ENCODE data around the gene CLCN3. TPM values are rescaled to one million over a fixed set of nuclear protein-coding genes. Genes with fewer than 3 reads are reported as not detected.
"Not testable (repeated sequence)": the region's sequence is repeated elsewhere in the genome, so short reads cannot be mapped to it uniquely, and the experiment has no call there.

CLCN3 gene
- total RNA-seq, 1 experiment from 2014 or later = 29.1 TPM

GRCh38 chr4:169622566-169622965, 2.2 kb downstream of the CLCN3 start (continued):
- TF ChIP-seq FOXP4 (CRISPR knock-in tag; IDR thresholded peaks at IDR 0.05) (no peak), STAT6 (CRISPR knock-in tag; conservative IDR thresholded peaks at IDR 0.05; ENCODE audit: low read depth) (no peak), TEAD4 (CRISPR knock-in tag; IDR thresholded peaks at IDR 0.05) (no peak)

DNA sequence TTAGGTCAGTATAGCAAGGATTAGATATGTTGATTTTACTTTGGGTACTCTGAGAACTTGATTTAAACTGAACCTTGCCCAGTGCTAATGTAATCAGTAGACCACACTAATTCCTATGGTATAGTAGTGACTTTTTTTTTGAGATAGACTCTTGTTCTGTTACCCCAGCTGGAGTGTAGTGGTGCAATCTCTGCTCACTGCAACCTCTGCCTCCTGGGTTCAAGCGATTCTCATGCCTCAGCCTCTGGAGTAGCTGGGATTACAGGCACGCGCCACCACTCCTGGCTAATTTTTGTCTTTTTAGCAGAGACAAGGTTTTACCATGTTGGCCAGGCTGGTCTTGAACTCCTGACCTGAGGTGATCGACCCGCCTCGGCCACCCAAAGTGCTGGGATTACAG, 3.6 kb downstream of the CLCN3 start:
- H3K27me3 Mint-ChIP-seq (ENCODE audit: low read depth); H3K36me3 Mint-ChIP-seq; POLR2A ChIA-PET; H3K9me3 Mint-ChIP-seq; H3K27ac Mint-ChIP-seq; H3K4me3 Mint-ChIP-seq; ATAC-seq; DNase-seq (ENCODE audit: low spot score): not testable (repeated sequence)
- H3K4me1 Mint-ChIP-seq = peaks cover 17% of the 10 kb centered on the region
- CTCF ChIA-PET = interaction anchor here (1.4 kb wide), 1 partner anchor 11 kb away, joined by 3 read pairs; no protein-coding TSS in a partner anchor

DNA sequence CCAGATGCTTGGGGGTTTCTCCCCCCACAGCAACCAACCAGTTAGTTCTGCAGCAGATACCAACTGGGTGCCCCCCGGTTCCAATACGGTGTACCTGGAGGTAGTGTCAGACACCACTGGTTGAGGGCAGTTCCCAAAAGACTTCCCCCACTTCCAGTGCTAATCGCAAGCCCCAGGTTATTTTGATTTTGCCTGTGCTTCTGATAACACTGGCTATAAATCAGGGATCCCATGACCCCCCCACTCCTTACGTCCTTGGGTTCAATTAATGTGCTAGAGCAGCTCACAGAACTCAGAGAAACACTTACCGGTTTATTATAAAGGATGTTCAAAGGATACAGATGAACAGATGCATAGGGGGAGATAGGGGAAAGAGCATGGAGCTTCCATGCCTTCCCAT, 5.5 kb downstream of the CLCN3 start:
- no peak overlapping the region for H3K4me3 Mint-ChIP-seq
- peak overlapping the region; percentile 46; the same call in 1 of the 2 replicates for H3K27ac Mint-ChIP-seq
- CTCF ChIA-PET = interaction anchor here (1.9 kb wide), 1 partner anchor 13 kb away, joined by 5 read pairs; no protein-coding TSS in a partner anchor
- ATAC-seq = no peak
- no peak for DNase-seq (ENCODE audit: low spot score)
- H3K4me1 Mint-ChIP-seq = peaks cover 14% of the 10 kb centered on the region
- H3K36me3 Mint-ChIP-seq = no peaks in the 10 kb centered on the region
- no peaks in the 10 kb centered on the region for H3K27me3 Mint-ChIP-seq (ENCODE audit: low read depth)
- H3K9me3 Mint-ChIP-seq = no peaks in the 10 kb centered on the region
- POLR2A ChIA-PET = no interaction called here
- no peak for TF ChIP-seq E2F4 (CRISPR knock-in tag; IDR thresholded peaks at IDR 0.05; ENCODE audit: borderline replicate concordance, low read depth)
- TF ChIP-seq, protein P1, sequence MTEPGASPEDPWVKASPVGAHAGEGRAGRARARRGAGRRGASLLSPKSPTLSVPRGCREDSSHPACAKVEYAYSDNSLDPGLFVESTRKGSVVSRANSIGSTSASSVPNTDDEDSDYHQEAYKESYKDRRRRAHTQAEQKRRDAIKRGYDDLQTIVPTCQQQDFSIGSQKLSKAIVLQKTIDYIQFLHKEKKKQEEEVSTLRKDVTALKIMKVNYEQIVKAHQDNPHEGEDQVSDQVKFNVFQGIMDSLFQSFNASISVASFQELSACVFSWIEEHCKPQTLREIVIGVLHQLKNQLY (CRISPR knock-in tag; IDR thresholded peaks at IDR 0.05) = no peak
- no peak for TF ChIP-seq FOXK1 (CRISPR knock-in tag; IDR thresholded peaks at IDR 0.05)
- TF ChIP-seq, protein P2, sequence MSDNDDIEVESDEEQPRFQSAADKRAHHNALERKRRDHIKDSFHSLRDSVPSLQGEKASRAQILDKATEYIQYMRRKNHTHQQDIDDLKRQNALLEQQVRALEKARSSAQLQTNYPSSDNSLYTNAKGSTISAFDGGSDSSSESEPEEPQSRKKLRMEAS (CRISPR knock-in tag; IDR thresholded peaks at IDR 0.05) = no peak
- TF ChIP-seq SP1 (CRISPR knock-in tag; conservative IDR thresholded peaks at IDR 0.05) = no peak
- no peak for TF ChIP-seq TEAD1 (CRISPR knock-in tag; IDR thresholded peaks at IDR 0.05)
- no peak for TF ChIP-seq CDX4 (CRISPR knock-in tag; IDR thresholded peaks at IDR 0.05; ENCODE audit: borderline replicate concordance)
- TF ChIP-seq NR3C1 (CRISPR knock-in tag; conservative IDR thresholded peaks at IDR 0.05; ENCODE audit: low read depth) = no peak
- no peak for TF ChIP-seq TP53 (CRISPR knock-in tag; IDR thresholded peaks at IDR 0.05)
- TF ChIP-seq, protein P3, sequence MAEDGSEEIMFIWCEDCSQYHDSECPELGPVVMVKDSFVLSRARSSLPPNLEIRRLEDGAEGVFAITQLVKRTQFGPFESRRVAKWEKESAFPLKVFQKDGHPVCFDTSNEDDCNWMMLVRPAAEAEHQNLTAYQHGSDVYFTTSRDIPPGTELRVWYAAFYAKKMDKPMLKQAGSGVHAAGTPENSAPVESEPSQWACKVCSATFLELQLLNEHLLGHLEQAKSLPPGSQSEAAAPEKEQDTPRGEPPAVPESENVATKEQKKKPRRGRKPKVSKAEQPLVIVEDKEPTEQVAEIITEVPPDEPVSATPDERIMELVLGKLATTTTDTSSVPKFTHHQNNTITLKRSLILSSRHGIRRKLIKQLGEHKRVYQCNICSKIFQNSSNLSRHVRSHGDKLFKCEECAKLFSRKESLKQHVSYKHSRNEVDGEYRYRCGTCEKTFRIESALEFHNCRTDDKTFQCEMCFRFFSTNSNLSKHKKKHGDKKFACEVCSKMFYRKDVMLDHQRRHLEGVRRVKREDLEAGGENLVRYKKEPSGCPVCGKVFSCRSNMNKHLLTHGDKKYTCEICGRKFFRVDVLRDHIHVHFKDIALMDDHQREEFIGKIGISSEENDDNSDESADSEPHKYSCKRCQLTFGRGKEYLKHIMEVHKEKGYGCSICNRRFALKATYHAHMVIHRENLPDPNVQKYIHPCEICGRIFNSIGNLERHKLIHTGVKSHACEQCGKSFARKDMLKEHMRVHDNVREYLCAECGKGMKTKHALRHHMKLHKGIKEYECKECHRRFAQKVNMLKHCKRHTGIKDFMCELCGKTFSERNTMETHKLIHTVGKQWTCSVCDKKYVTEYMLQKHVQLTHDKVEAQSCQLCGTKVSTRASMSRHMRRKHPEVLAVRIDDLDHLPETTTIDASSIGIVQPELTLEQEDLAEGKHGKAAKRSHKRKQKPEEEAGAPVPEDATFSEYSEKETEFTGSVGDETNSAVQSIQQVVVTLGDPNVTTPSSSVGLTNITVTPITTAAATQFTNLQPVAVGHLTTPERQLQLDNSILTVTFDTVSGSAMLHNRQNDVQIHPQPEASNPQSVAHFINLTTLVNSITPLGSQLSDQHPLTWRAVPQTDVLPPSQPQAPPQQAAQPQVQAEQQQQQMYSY (CRISPR knock-in tag; IDR thresholded peaks at IDR 0.05) = no peak
- no peak for TF ChIP-seq TEAD4 (CRISPR knock-in tag; IDR thresholded peaks at IDR 0.05)
- no peak for TF ChIP-seq ZNF423 (CRISPR knock-in tag; IDR thresholded peaks at IDR 0.05)
- no peak for TF ChIP-seq CREM (CRISPR knock-in tag; IDR thresholded peaks at IDR 0.05)
- TF ChIP-seq HMGA2 (CRISPR knock-in tag; IDR thresholded peaks at IDR 0.05) = no peak
- TF ChIP-seq SOX15 (CRISPR knock-in tag; IDR thresholded peaks at IDR 0.05) = no peak
- TF ChIP-seq CREB1 (CRISPR knock-in tag; IDR thresholded peaks at IDR 0.05) = no peak
